Measurements from ENCODE around the gene VMAC.
A peak's percentile ranks its signal among the peaks of the same experiment; 100 is the strongest.

Gene VMAC

DNA sequence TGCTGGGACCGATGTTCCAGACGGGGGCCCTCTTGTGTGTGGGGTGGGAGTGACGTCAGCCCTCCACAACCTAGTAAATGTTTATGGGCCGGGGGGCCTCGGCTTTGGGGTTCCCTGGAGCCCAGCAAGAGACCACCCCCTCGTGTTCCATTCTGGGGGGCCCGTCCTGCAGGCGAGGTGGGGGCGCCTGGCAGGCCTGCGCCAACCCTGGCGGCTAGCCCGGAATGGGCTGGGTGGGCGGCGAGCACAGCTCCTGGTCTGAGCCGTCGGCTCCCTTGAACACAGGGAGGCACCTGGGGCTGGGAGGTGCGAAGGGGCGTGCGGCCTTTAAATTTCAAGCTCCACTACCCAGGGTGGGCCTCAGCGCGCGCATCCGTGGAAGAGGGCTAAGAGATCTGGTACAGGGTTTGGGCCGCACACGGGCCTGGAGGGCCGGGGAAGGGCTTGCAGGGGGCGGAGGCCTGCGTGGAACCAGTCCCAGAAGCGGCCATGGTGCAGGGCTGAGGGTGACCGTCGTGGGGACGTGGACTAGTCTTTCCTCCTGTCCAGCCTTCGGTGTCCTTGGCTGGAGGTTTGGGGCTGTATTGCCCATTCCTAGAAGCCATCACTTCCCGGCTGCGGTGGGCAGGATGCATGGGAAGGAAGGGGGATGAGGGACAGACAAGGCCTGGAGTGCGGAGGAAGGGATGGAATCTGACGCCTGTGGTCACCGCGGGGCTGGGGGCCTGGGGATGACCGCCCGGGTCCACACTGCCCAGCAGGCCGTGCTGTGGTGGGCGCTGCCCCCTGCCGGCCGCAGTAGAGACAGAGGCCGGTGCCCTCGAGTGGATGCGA lies 12.5 kb upstream of the VMAC start:
- peaks cover 4% of the 10 kb centered on the region for H3K79me1 ChIP-seq (ENCODE audit: low read depth, low read length)
- H2BK120ac ChIP-seq (ENCODE audit: low read depth, low read length) = no peak overlapping the region
- H3K9me3 ChIP-seq (replicated peaks in 1 of 2; ENCODE audit: control insufficient read depth in 2 of 2, insufficient read depth in 1 of 2, low read depth in 1 of 2, low read length in 2 of 2) = no peaks in the 10 kb centered on the region
- no CpG with 5 or more reads among the region's 48 CpGs for WGBS, 2 donors (ENCODE audit: extremely low coverage in 2 of 2, insufficient read length in 2 of 2, insufficient replicate concordance in 1 of 2)
- no peaks in the 10 kb centered on the region for H3K27me3 ChIP-seq (ENCODE audit: control insufficient read depth in 3 of 3, insufficient read depth in 3 of 3, low read depth in 1 of 3, low read length in 3 of 3)
- DNase-seq (ENCODE audit: low spot score) = peak; percentile 48
- H3K36me3 ChIP-seq (replicated peaks in 1 of 2; ENCODE audit: control insufficient read depth in 2 of 2, insufficient read depth in 2 of 2, low read length in 2 of 2) = peaks cover 15 to 16% of the 10 kb centered on the region in 2 donors
- H2AK5ac ChIP-seq (ENCODE audit: low read depth, low read length) = peak overlapping the region; percentile 72
- H4K8ac ChIP-seq (ENCODE audit: low read depth, low read length) = peak overlapping the region; percentile 74
- H2BK5ac ChIP-seq (ENCODE audit: low read length) = peak overlapping the region; percentile 42
- H3K4me2 ChIP-seq (ENCODE audit: insufficient read depth, low read length, poor library complexity, severe bottlenecking) = no peak overlapping the region
- peak overlapping the region; percentile 59 for H3K23ac ChIP-seq (ENCODE audit: low read depth, low read length, poor library complexity)
- H3K14ac ChIP-seq (ENCODE audit: low read length) = peak overlapping the region; percentile 47
- H2AFZ ChIP-seq (ENCODE audit: low read length) = no peak overlapping the region
- H2BK12ac ChIP-seq (ENCODE audit: low read length) = peak overlapping the region; percentile 8
- H3K9ac ChIP-seq (ENCODE audit: low read depth, low read length, poor library complexity) = peak overlapping the region; percentile 55
- peak overlapping the region; percentile 20 for H3K18ac ChIP-seq (ENCODE audit: low read length)
- H3K4me3 ChIP-seq (ENCODE audit: low read length in 2 of 2) = no peak overlapping the region
- H2BK15ac ChIP-seq (ENCODE audit: low read length) = no peak overlapping the region
- H3K4me1 ChIP-seq (ENCODE audit: control insufficient read depth in 2 of 2, insufficient read depth in 1 of 2, low read depth in 1 of 2, low read length in 2 of 2) = peaks cover 3 to 5% of the 10 kb centered on the region in 2 donors
- no peak overlapping the region for H4K91ac ChIP-seq (ENCODE audit: low read depth, low read length, poor library complexity)
- H3K27ac ChIP-seq (replicated peaks; ENCODE audit: low read length) = no peak overlapping the region
- peak overlapping the region; percentile 67 for H3K4ac ChIP-seq (ENCODE audit: low read length)

DNA sequence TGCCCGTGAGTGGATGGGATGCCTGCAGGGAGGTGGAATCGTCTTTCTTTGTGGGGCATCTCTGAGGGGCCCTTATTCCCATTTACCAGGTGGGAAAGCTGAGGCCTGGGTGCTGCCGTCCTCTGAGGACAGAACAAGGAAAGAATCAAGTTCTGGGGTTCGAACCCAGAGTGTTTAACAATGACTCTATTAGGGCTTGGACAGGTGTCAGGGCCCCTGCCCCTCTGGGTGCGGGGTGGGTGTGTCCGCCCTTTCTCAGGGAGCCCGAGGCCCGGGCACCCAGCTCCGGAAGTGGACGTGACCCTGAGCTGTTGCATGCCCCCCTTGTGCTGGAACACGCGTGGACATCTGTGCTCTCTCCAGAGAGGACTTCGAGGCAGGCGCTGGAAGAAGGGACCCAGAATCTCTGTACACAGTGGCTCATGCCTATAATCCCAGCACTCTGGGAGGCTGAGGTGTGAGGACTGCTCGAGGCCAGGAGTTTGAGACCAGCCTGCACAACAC lies 11.8 kb upstream of the VMAC start:
- peaks cover 9% of the 10 kb centered on the region for H3K79me1 ChIP-seq (ENCODE audit: low read depth, low read length)
- H3K27me3 ChIP-seq (ENCODE audit: control insufficient read depth in 3 of 3, insufficient read depth in 3 of 3, low read depth in 1 of 3, low read length in 3 of 3) = no peaks in the 10 kb centered on the region
- H3K4me3 ChIP-seq (ENCODE audit: low read length in 2 of 2) = no peak overlapping the region
- H2BK12ac ChIP-seq (ENCODE audit: low read length) = no peak overlapping the region
- H3K4ac ChIP-seq (ENCODE audit: low read length) = no peak overlapping the region
- H2BK120ac ChIP-seq (ENCODE audit: low read depth, low read length) = no peak overlapping the region
- no peak overlapping the region for H3K27ac ChIP-seq (replicated peaks; ENCODE audit: low read length)
- no peak overlapping the region for H2BK15ac ChIP-seq (ENCODE audit: low read length)
- H3K23ac ChIP-seq (ENCODE audit: low read depth, low read length, poor library complexity) = no peak overlapping the region
- H3K14ac ChIP-seq (ENCODE audit: low read length) = no peak overlapping the region
- no peak overlapping the region for H4K8ac ChIP-seq (ENCODE audit: low read depth, low read length)
- H2AFZ ChIP-seq (ENCODE audit: low read length) = no peak overlapping the region
- no CpG with 5 or more reads among the region's 15 CpGs for WGBS, 2 donors (ENCODE audit: extremely low coverage in 2 of 2, insufficient read length in 2 of 2, insufficient replicate concordance in 1 of 2)
- peaks cover 3 to 5% of the 10 kb centered on the region in 2 donors for H3K4me1 ChIP-seq (ENCODE audit: control insufficient read depth in 2 of 2, insufficient read depth in 1 of 2, low read depth in 1 of 2, low read length in 2 of 2)
- peak overlapping the region; percentile 81 for H2AK5ac ChIP-seq (ENCODE audit: low read depth, low read length)
- no peak overlapping the region for H3K18ac ChIP-seq (ENCODE audit: low read length)
- H3K4me2 ChIP-seq (ENCODE audit: insufficient read depth, low read length, poor library complexity, severe bottlenecking) = no peak overlapping the region
- H4K91ac ChIP-seq (ENCODE audit: low read depth, low read length, poor library complexity) = no peak overlapping the region
- DNase-seq (ENCODE audit: low spot score) = no peak
- H2BK5ac ChIP-seq (ENCODE audit: low read length) = peak overlapping the region; percentile 42
- no peaks in the 10 kb centered on the region for H3K9me3 ChIP-seq (replicated peaks in 1 of 2; ENCODE audit: control insufficient read depth in 2 of 2, insufficient read depth in 1 of 2, low read depth in 1 of 2, low read length in 2 of 2)
- no peak overlapping the region for H3K9ac ChIP-seq (ENCODE audit: low read depth, low read length, poor library complexity)
- peaks cover 15 to 16% of the 10 kb centered on the region in 2 donors for H3K36me3 ChIP-seq (replicated peaks in 1 of 2; ENCODE audit: control insufficient read depth in 2 of 2, insufficient read depth in 2 of 2, low read length in 2 of 2)

DNA sequence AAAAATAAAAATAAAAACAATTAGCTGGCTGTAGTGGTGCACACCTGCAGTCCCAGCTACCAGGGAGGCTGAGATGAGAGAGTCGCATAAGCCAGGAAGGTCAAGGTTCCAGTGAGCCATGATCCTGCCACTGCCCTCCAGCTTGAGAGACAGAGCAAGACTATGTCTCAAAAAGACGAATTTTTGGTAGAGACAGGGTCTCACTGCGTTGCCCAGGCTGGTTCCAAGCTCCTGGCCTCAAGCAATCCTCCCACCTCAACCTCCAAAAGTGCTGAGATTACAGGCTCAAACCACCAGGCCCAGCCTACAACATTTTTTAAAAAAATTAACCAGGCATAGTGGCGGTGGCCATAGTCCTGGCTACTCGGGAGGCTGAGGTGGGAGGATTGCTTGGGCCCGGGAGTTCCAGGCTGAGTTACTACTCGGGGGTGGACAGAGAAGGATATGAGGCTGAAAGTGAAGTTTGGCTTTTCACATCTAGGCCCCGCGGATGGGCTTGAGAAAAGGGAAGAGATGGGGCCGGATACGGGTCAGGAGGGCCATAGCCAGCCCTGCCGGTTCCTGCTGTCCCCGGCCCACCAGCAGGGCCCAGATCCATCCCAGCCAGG lies 11.3 kb upstream of the VMAC start:
- no CpG with 5 or more reads among the region's 13 CpGs for WGBS, 2 donors (ENCODE audit: extremely low coverage in 2 of 2, insufficient read length in 2 of 2, insufficient replicate concordance in 1 of 2)
- H3K18ac ChIP-seq (ENCODE audit: low read length) = no peak overlapping the region
- H4K91ac ChIP-seq (ENCODE audit: low read depth, low read length, poor library complexity) = no peak overlapping the region
- peak overlapping the region; percentile 42 for H2BK5ac ChIP-seq (ENCODE audit: low read length)
- no peak overlapping the region for H3K4me3 ChIP-seq (ENCODE audit: low read length in 2 of 2)
- H2AK5ac ChIP-seq (ENCODE audit: low read depth, low read length) = no peak overlapping the region
- H2BK15ac ChIP-seq (ENCODE audit: low read length) = no peak overlapping the region
- no peak overlapping the region for H3K4ac ChIP-seq (ENCODE audit: low read length)
- no peaks in the 10 kb centered on the region for H3K9me3 ChIP-seq (replicated peaks in 1 of 2; ENCODE audit: control insufficient read depth in 2 of 2, insufficient read depth in 1 of 2, low read depth in 1 of 2, low read length in 2 of 2)
- H3K27ac ChIP-seq (replicated peaks; ENCODE audit: low read length) = no peak overlapping the region
- DNase-seq (ENCODE audit: low spot score) = no peak
- no peak overlapping the region for H3K4me2 ChIP-seq (ENCODE audit: insufficient read depth, low read length, poor library complexity, severe bottlenecking)
- no peak overlapping the region for H3K9ac ChIP-seq (ENCODE audit: low read depth, low read length, poor library complexity)
- no peak overlapping the region for H4K8ac ChIP-seq (ENCODE audit: low read depth, low read length)
- H3K14ac ChIP-seq (ENCODE audit: low read length) = no peak overlapping the region
- H3K79me1 ChIP-seq (ENCODE audit: low read depth, low read length) = peaks cover 10% of the 10 kb centered on the region
- no peaks in the 10 kb centered on the region for H3K27me3 ChIP-seq (ENCODE audit: control insufficient read depth in 3 of 3, insufficient read depth in 3 of 3, low read depth in 1 of 3, low read length in 3 of 3)
- no peak overlapping the region for H2AFZ ChIP-seq (ENCODE audit: low read length)
- peaks cover 15 to 16% of the 10 kb centered on the region in 2 donors for H3K36me3 ChIP-seq (replicated peaks in 1 of 2; ENCODE audit: control insufficient read depth in 2 of 2, insufficient read depth in 2 of 2, low read length in 2 of 2)
- no peak overlapping the region for H2BK12ac ChIP-seq (ENCODE audit: low read length)
- no peak overlapping the region for H3K23ac ChIP-seq (ENCODE audit: low read depth, low read length, poor library complexity)
- no peak overlapping the region for H2BK120ac ChIP-seq (ENCODE audit: low read depth, low read length)
- peaks cover 3 to 5% of the 10 kb centered on the region in 2 donors for H3K4me1 ChIP-seq (ENCODE audit: control insufficient read depth in 2 of 2, insufficient read depth in 1 of 2, low read depth in 1 of 2, low read length in 2 of 2)
